AG09309 (cell line): ENCODE measurements around the gene ACTRT2.

Source experiments
- DNase-seq: peaks from one replicate; pipeline ENCODE4 v3.0.0-alpha.2; 2010; ENCODE audit warnings: low read depth
- H3K4me3 ChIP-seq: 2 replicates; pipeline ENCODE4 v1.5.1; 2011; ENCODE audit warnings: mild to moderate bottlenecking, low read depth, low read length, moderate library complexity; ENCODE audit not compliant: control insufficient read depth
- TF ChIP-seq, protein P1 (sequence below): IDR thresholded peaks from 2 replicates; pipeline ENCODE4 v1.5.1; 2011; ENCODE audit warnings: mild to moderate bottlenecking, low read depth, low read length, inconsistent platforms; ENCODE audit not compliant: insufficient read depth, control insufficient read depth; ENCODE audit errors: missing control alignments

The ACTRT2 gene

DNA sequence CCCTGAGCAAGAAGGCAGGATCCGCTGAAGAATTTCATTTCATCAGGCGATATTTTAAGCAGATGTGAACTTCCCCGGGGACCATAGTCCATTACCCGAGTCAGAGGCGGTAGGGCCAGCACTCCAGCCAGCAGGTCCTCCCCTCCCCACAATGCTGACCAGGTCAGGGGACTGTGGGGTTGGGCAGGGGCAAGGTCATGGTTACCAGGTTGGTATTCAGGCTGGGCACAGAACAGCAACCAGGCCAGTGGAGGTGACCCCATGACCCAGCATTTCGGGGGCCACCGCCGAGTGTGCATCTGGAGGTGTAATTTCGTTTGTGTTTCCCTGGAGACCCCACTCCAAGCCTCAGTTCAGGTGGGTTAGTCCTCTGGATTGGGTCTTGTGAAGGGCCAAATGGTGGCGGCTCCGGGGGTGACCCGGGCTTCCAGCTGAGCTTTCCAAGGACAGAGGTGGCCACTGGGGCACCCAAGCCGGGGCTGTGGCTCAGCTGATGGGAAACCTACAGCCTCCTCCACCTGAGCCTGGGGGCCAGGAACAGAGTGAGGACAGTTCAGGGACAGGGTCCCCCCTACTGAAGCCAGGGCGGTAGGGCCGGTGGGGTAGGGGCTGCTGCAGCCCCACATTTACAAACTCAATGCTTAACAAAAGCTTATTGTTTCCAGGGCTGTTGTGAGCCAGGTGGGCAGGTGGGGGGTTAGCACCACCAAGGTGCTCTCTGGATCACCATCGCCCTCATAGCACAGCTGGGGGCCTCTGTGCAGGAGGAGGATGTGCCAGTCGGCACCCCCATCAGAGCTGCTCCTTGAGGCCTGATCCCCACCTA lies 50.5 kb downstream of the ACTRT2 start:
- TF ChIP-seq, protein P1, sequence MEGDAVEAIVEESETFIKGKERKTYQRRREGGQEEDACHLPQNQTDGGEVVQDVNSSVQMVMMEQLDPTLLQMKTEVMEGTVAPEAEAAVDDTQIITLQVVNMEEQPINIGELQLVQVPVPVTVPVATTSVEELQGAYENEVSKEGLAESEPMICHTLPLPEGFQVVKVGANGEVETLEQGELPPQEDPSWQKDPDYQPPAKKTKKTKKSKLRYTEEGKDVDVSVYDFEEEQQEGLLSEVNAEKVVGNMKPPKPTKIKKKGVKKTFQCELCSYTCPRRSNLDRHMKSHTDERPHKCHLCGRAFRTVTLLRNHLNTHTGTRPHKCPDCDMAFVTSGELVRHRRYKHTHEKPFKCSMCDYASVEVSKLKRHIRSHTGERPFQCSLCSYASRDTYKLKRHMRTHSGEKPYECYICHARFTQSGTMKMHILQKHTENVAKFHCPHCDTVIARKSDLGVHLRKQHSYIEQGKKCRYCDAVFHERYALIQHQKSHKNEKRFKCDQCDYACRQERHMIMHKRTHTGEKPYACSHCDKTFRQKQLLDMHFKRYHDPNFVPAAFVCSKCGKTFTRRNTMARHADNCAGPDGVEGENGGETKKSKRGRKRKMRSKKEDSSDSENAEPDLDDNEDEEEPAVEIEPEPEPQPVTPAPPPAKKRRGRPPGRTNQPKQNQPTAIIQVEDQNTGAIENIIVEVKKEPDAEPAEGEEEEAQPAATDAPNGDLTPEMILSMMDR: no peak
- DNase-seq: no peak
- H3K4me3 ChIP-seq: no peak overlapping the region
